ENCODE data around the gene B9D1. TPM values are rescaled to one million over a fixed set of nuclear protein-coding genes. Genes with fewer than 3 reads are reported as not detected.

B9D1 gene
- polyA plus RNA-seq, 3 donors = 1.0 TPM; not detected in 2

- TF ChIP-seq, protein P1, sequence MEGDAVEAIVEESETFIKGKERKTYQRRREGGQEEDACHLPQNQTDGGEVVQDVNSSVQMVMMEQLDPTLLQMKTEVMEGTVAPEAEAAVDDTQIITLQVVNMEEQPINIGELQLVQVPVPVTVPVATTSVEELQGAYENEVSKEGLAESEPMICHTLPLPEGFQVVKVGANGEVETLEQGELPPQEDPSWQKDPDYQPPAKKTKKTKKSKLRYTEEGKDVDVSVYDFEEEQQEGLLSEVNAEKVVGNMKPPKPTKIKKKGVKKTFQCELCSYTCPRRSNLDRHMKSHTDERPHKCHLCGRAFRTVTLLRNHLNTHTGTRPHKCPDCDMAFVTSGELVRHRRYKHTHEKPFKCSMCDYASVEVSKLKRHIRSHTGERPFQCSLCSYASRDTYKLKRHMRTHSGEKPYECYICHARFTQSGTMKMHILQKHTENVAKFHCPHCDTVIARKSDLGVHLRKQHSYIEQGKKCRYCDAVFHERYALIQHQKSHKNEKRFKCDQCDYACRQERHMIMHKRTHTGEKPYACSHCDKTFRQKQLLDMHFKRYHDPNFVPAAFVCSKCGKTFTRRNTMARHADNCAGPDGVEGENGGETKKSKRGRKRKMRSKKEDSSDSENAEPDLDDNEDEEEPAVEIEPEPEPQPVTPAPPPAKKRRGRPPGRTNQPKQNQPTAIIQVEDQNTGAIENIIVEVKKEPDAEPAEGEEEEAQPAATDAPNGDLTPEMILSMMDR (IDR thresholded peaks at IDR 0.05) = no peak
- Mint-ChIP-seq H3K4me3 (peak overlapping the region in 1 of 2 donors; percentile 55), H3K27ac (peak overlapping the region in 6 of 7 donors; percentile 72 to 96 (median 91)), H3K36me3 (peaks cover 11 to 27% of the 10 kb centered on the region in 2 donors), H3K27me3 (ENCODE audit: low read depth in 3 of 3) (peaks cover 79 to 93% (median 84%) of the 10 kb centered on the region in 3 donors), H3K9me3 (peaks cover 0 to 18% (median 3%) of the 10 kb centered on the region in 7 donors), H3K4me1 (peaks cover 53% of the 10 kb centered on the region)
- intact Hi-C loops (cut with micrococcal nuclease) = no loop called here
- Histone ChIP-seq H3K27ac (ENCODE audit: low read depth in 1 of 2, low read length in 2 of 2) (no peak overlapping the region), H3K9ac (ENCODE audit: insufficient read depth, low read length, poor library complexity, severe bottlenecking) (no peak overlapping the region), H3K79me2 (ENCODE audit: insufficient read depth, low read length) (no peaks in the 10 kb centered on the region), H2AFZ (ENCODE audit: insufficient read depth, low read depth, low read length, poor library complexity, severe bottlenecking) (no peak overlapping the region), H3K4me3 (replicated peaks in 1 of 3; ENCODE audit: low read depth in 2 of 3, low read length in 3 of 3) (peak overlapping the region in 1 of 3 experiments; percentile 34), H3K36me3 (replicated peaks in 1 of 2; ENCODE audit: control insufficient read depth in 1 of 2, insufficient read depth in 2 of 2, low read length in 2 of 2) (no peaks in the 10 kb centered on the region), H3K4me1 (ENCODE audit: control insufficient read depth in 1 of 2, insufficient read depth in 2 of 2, low read length in 2 of 2) (peaks cover 46 to 50% of the 10 kb centered on the region in 2 donors), H3K9me3 (replicated peaks in 1 of 2; ENCODE audit: control insufficient read depth in 1 of 2, insufficient read depth in 1 of 2, low read length in 2 of 2) (peaks cover 0 to 1% of the 10 kb centered on the region in 2 donors), H3K27me3 (ENCODE audit: control insufficient read depth in 2 of 2, insufficient read depth in 2 of 2, low read length in 2 of 2) (peaks cover 40 to 66% of the 10 kb centered on the region in 2 donors), H4K20me1 (ENCODE audit: insufficient read depth, low read length) (peaks cover 24% of the 10 kb centered on the region), H3K4me2 (replicated peaks; ENCODE audit: extremely low read depth, low read length, poor library complexity, severe bottlenecking) (peak overlapping the region; percentile 32)
- DNase-seq = no peak
- WGBS (ENCODE audit: insufficient coverage) = 92% methylated on average over 3 of the region's 5 CpGs
Measured at GRCh38 chr17:19304751-19305150, 57.8 kb downstream of the B9D1 start.

GRCh38 chr17:19304209-19304608 lies 58.3 kb downstream of the B9D1 start:
- Histone ChIP-seq H3K36me3 (replicated peaks in 1 of 2; ENCODE audit: control insufficient read depth in 1 of 2, insufficient read depth in 2 of 2, low read length in 2 of 2) (no peaks in the 10 kb centered on the region), H2AFZ (ENCODE audit: insufficient read depth, low read depth, low read length, poor library complexity, severe bottlenecking) (no peak overlapping the region), H3K79me2 (ENCODE audit: insufficient read depth, low read length) (no peaks in the 10 kb centered on the region), H3K4me3 (replicated peaks in 1 of 3; ENCODE audit: low read depth in 2 of 3, low read length in 3 of 3) (peak overlapping the region in 1 of 3 experiments; percentile 34), H3K9me3 (replicated peaks in 1 of 2; ENCODE audit: control insufficient read depth in 1 of 2, insufficient read depth in 1 of 2, low read length in 2 of 2) (peaks cover 0 to 6% of the 10 kb centered on the region in 2 donors), H3K4me1 (ENCODE audit: control insufficient read depth in 1 of 2, insufficient read depth in 2 of 2, low read length in 2 of 2) (peaks cover 46 to 50% of the 10 kb centered on the region in 2 donors), H3K9ac (ENCODE audit: insufficient read depth, low read length, poor library complexity, severe bottlenecking) (no peak overlapping the region), H3K27ac (ENCODE audit: low read depth in 1 of 2, low read length in 2 of 2) (peak overlapping the region in 1 of 2 donors; percentile 3), H3K4me2 (replicated peaks; ENCODE audit: extremely low read depth, low read length, poor library complexity, severe bottlenecking) (peak overlapping the region; percentile 32), H3K27me3 (ENCODE audit: control insufficient read depth in 2 of 2, insufficient read depth in 2 of 2, low read length in 2 of 2) (peaks cover 40 to 66% of the 10 kb centered on the region in 2 donors), H4K20me1 (ENCODE audit: insufficient read depth, low read length) (peaks cover 24% of the 10 kb centered on the region)
- Mint-ChIP-seq H3K27ac (peak overlapping the region; percentile 72 to 96 (median 91)), H3K9me3 (peaks cover 0 to 16% (median 3%) of the 10 kb centered on the region in 7 donors), H3K36me3 (peaks cover 11 to 24% of the 10 kb centered on the region in 2 donors), H3K27me3 (ENCODE audit: low read depth in 3 of 3) (peaks cover 79 to 93% (median 84%) of the 10 kb centered on the region in 3 donors), H3K4me3 (peak overlapping the region in 1 of 2 donors; percentile 86), H3K4me1 (peaks cover 53% of the 10 kb centered on the region)
- peak; percentile 92 to 98 (median 96) for DNase-seq
- TF ChIP-seq, protein P1 (IDR thresholded peaks at IDR 0.05) = no peak
- intact Hi-C loops (cut with micrococcal nuclease) = no loop called here
- WGBS (ENCODE audit: insufficient coverage) = 18% methylated on average over 5 of the region's 7 CpGs
